Measurements from ENCODE around the gene DYRK1A.

DNA sequence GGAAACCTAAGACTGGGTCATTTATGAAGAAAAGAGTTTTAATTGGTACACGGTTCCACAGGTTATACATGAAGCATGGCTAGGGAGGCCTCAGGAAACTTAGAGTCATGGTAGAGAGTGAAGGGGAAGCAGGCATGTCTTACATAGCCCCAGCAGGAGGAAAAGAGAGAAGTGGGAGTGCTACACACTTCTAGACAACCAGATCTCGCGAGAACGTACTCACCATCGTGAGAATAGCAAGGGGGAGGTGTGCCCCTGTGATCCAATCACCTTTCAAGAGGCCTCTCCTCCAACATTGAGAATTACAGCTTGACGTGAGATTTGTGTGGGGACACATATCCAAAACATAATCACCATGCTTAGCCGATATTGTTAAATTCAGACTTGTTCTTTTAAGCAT is 62.8 kb downstream of the DYRK1A start:
- TF ChIP-seq, protein P1, sequence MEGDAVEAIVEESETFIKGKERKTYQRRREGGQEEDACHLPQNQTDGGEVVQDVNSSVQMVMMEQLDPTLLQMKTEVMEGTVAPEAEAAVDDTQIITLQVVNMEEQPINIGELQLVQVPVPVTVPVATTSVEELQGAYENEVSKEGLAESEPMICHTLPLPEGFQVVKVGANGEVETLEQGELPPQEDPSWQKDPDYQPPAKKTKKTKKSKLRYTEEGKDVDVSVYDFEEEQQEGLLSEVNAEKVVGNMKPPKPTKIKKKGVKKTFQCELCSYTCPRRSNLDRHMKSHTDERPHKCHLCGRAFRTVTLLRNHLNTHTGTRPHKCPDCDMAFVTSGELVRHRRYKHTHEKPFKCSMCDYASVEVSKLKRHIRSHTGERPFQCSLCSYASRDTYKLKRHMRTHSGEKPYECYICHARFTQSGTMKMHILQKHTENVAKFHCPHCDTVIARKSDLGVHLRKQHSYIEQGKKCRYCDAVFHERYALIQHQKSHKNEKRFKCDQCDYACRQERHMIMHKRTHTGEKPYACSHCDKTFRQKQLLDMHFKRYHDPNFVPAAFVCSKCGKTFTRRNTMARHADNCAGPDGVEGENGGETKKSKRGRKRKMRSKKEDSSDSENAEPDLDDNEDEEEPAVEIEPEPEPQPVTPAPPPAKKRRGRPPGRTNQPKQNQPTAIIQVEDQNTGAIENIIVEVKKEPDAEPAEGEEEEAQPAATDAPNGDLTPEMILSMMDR (conservative IDR thresholded peaks at IDR 0.05; ENCODE audit: low read length), result no peak
- TF ChIP-seq EZH2phosphoT487 (IDR thresholded peaks at IDR 0.05; ENCODE audit: borderline replicate concordance), result no peak
